Fibroblast of pulmonary artery (primary cell): ENCODE measurements around the gene HPS3.

Experiments used
- DNase-seq: peaks from one replicate; pipeline ENCODE4 v3.0.0-alpha.2; 2010; ENCODE audit warnings: low read depth
- H3K4me3 ChIP-seq: replicated peaks from 2 replicates; pipeline ENCODE4 v1.5.1; 2011; ENCODE audit warnings: low read depth, mild to moderate bottlenecking, control low read depth, low read length, moderate library complexity
- CTCF ChIP-seq: IDR thresholded peaks from 2 replicates; pipeline ENCODE4 v1.5.1; 2011; ENCODE audit warnings: mild to moderate bottlenecking, control low read depth, low read length, inconsistent platforms; ENCODE audit errors: missing control alignments

Gene HPS3

GRCh38 chr3:149120051-149120972 is 9.1 kb upstream of the HPS3 start:
- TF ChIP-seq CTCF = peak; percentile 56
- DNase-seq = peak; percentile 87
- no peak overlapping the region for H3K4me3 ChIP-seq

- DNase-seq = peak; percentile 10
- TF ChIP-seq CTCF = no peak
These were observed 6.5 kb upstream of the HPS3 start for GRCh38 chr3:149122721-149123578.

GRCh38 chr3:149128821-149129220 is 617 bp upstream of the HPS3 start:
- peak overlapping the region; percentile 87 for H3K4me3 ChIP-seq
- peak; percentile 8 for DNase-seq
- no peak for TF ChIP-seq CTCF

More at GRCh38 chr3:149122721-149123578, 6.5 kb upstream of the HPS3 start:
- H3K4me3 ChIP-seq = no peak overlapping the region

GRCh38 chr3:149131589-149131988 is 2.2 kb downstream of the HPS3 start:
- no peak for DNase-seq
- H3K4me3 ChIP-seq = no peak overlapping the region

GRCh38 chr3:149134575-149134974 is 5.1 kb downstream of the HPS3 start:
- no peak overlapping the region for H3K4me3 ChIP-seq
- TF ChIP-seq CTCF = no peak
- DNase-seq = peak; percentile 20

More at GRCh38 chr3:149131589-149131988, 2.2 kb downstream of the HPS3 start:
- no peak for TF ChIP-seq CTCF

- no peak for DNase-seq
- TF ChIP-seq CTCF = no peak
- H3K4me3 ChIP-seq = no peak overlapping the region
These were observed 13.2 kb downstream of the HPS3 start for GRCh38 chr3:149142682-149143081.
